Caco-2 (cell line): ENCODE measurements around the gene LRP1. TPM values are rescaled to one million over a fixed set of nuclear protein-coding genes. Genes with fewer than 3 reads are reported as not detected.

Source experiments
- BruUV-seq: library from RNA; stranded (reverse); fragments of 400-500 nt; replicated peaks from 2 replicates; lab custom pipeline; 2021; lab: Mats Ljungman, UMichigan
- CTCF ChIA-PET: fragments of 300-600 bp; sonication (Branson Sonifier 250); formaldehyde crosslinking; loops from one replicate; lab custom pipeline; 2022; ENCODE audit warnings: antibody characterized with exemption; lab: Charles Lee
- POLR2A ChIA-PET: fragments of 300-600 bp; sonication (Branson Sonifier 250); formaldehyde crosslinking; loops from one replicate; lab custom pipeline; 2022; ENCODE audit warnings: antibody characterized with exemption; lab: Charles Lee
- DNase-seq, 2 experiments: peaks; one replicate each; pipeline versions ENCODE4 v3.0.0 to v3.0.0-alpha.2; 2020 to 2022
- H3K27me3 ChIP-seq: replicated peaks from 2 replicates; pipeline ENCODE4 v1.6.0; 2011; ENCODE audit warnings: low read length; ENCODE audit not compliant: control insufficient read depth, insufficient read depth
- H3K36me3 ChIP-seq: 2 replicates; pipeline ENCODE4 v1.5.1; 2011; ENCODE audit warnings: low read length; ENCODE audit not compliant: control insufficient read depth, insufficient read depth
- H3K4me1 ChIP-seq: fragments of 250-450 bp; sonication (Bioruptor Pico); 2 replicates; pipeline ENCODE4 v1.5.1; 2020; ENCODE audit warnings: mild to moderate bottlenecking
- H3K4me3 ChIP-seq: 2 replicates; pipeline ENCODE4 v1.5.1; 2011; ENCODE audit warnings: low read depth, mild to moderate bottlenecking, control low read depth, low read length
- H3K9me3 ChIP-seq: fragments of 250-450 bp; sonication (Bioruptor Pico); 2 replicates; pipeline ENCODE4 v1.5.1; 2020; ENCODE audit warnings: mild to moderate bottlenecking, moderate library complexity
- H3K27ac Mint-ChIP-seq: one replicate; pipeline ENCODE4 v1.8.0; 2022; ENCODE audit warnings: mixed read lengths; ENCODE audit not compliant: unreplicated experiment
- H3K27me3 Mint-ChIP-seq: one replicate; pipeline ENCODE4 v1.8.0; 2022; ENCODE audit warnings: mixed read lengths; ENCODE audit not compliant: insufficient read depth, unreplicated experiment
- H3K36me3 Mint-ChIP-seq: one replicate; pipeline ENCODE4 v1.8.0; 2022; ENCODE audit warnings: mild to moderate bottlenecking, mixed read lengths; ENCODE audit not compliant: insufficient read depth, unreplicated experiment
- H3K4me1 Mint-ChIP-seq: one replicate; pipeline ENCODE4 v1.8.0; 2022; ENCODE audit warnings: low read depth, mixed read lengths; ENCODE audit not compliant: unreplicated experiment
- H3K4me3 Mint-ChIP-seq: one replicate; pipeline ENCODE4 v1.8.0; 2022; ENCODE audit warnings: mild to moderate bottlenecking, moderate library complexity, mixed read lengths; ENCODE audit not compliant: unreplicated experiment
- H3K9me3 Mint-ChIP-seq: one replicate; pipeline ENCODE4 v1.8.0; 2022; ENCODE audit warnings: mixed read lengths; ENCODE audit not compliant: unreplicated experiment
- CTCF ChIP-seq, 2 experiments: fragments of 200-600 bp in 1 of 2; IDR thresholded peaks; 1 replicate in 1 of 2; 2 replicates in 1 of 2; pipeline versions ENCODE4 v1.5.1 to v1.8.0; 2011 to 2022; ENCODE audit warnings: antibody characterized with exemption in 1 of 2, control low read depth in 1 of 2, inconsistent platforms in 1 of 2, low read depth in 1 of 2, low read length in 1 of 2, mild to moderate bottlenecking in 1 of 2, moderate library complexity in 1 of 2; ENCODE audit not compliant: insufficient read depth in 1 of 2, severe bottlenecking in 1 of 2, unreplicated experiment in 1 of 2
- intact Hi-C: fragments of 100-400 bp; cut with micrococcal nuclease; formaldehyde crosslinking; loops from one replicate; pipeline ENCODE4 v1.10.0; 2022; ENCODE audit not compliant: unreplicated experiment
- total RNA-seq: library from RNA; stranded (reverse); gene quantifications from 2 replicates; pipeline ENCODE4 v1.2.3, GENCODE V29; 2022

The LRP1 gene
- total RNA-seq, 1 experiment from 2014 or later, result 111 TPM

GRCh38 chr12:57221169-57221917 is 93.1 kb downstream of the LRP1 start:
- no peaks in the 10 kb centered on the region for H3K4me1 ChIP-seq

GRCh38 chr12:57222286-57223190 is 94.3 kb downstream of the LRP1 start:
- ChIA-PET POLR2A (interaction anchor here (0.5 kb wide), 1 partner anchor 90 kb away, joined by 4 read pairs; no protein-coding TSS in a partner anchor), CTCF (interaction anchor here (0.6 to 1.2 kb wide), 2 partner anchors 9 to 45 kb away, joined by 3 to 4 read pairs; no protein-coding TSS in a partner anchor)
- no peak overlapping the region for H3K4me3 Mint-ChIP-seq
- no peaks in the 10 kb centered on the region for H3K9me3 ChIP-seq
- H3K27ac Mint-ChIP-seq, result no peak overlapping the region
- no peak for DNase-seq
- H3K27me3 ChIP-seq, result peaks cover 5% of the 10 kb centered on the region
- TF ChIP-seq CTCF (IDR thresholded peaks at IDR 0.05; ENCODE audit: insufficient read depth in 1 of 2, low read depth in 1 of 2, low read length in 1 of 2, severe bottlenecking in 1 of 2, unreplicated experiment in 1 of 2), result no peak
- H3K4me3 ChIP-seq, result no peak overlapping the region
- peaks cover 14% of the 10 kb centered on the region for H3K36me3 Mint-ChIP-seq
- BruUV-seq, result no TSS peak
- H3K4me1 Mint-ChIP-seq, result peaks cover 14% of the 10 kb centered on the region
- no peaks in the 10 kb centered on the region for H3K4me1 ChIP-seq
- intact Hi-C loops, result no loop called here
- no peaks in the 10 kb centered on the region for H3K9me3 Mint-ChIP-seq
- H3K36me3 ChIP-seq, result no peaks in the 10 kb centered on the region
- peaks cover 14% of the 10 kb centered on the region for H3K27me3 Mint-ChIP-seq

More at GRCh38 chr12:57221169-57221917, 93.1 kb downstream of the LRP1 start:
- CTCF ChIA-PET, result interaction anchor here (1.2 kb wide), 1 partner anchor 8 kb away, joined by 4 read pairs; no protein-coding TSS in a partner anchor
- POLR2A ChIA-PET, result no interaction called here
- H3K4me3 Mint-ChIP-seq, result no peak overlapping the region
- Histone ChIP-seq H3K4me3 (no peak overlapping the region), H3K9me3 (no peaks in the 10 kb centered on the region), H3K27me3 (peaks cover 7% of the 10 kb centered on the region), H3K36me3 (no peaks in the 10 kb centered on the region)
- H3K27ac Mint-ChIP-seq, result no peak overlapping the region
- BruUV-seq, result no TSS peak
- H3K36me3 Mint-ChIP-seq, result peaks cover 14% of the 10 kb centered on the region
- intact Hi-C loops, result no loop called here
- peaks cover 17% of the 10 kb centered on the region for H3K27me3 Mint-ChIP-seq
- peaks cover 15% of the 10 kb centered on the region for H3K4me1 Mint-ChIP-seq
- DNase-seq, result no peak
- H3K9me3 Mint-ChIP-seq, result no peaks in the 10 kb centered on the region
- TF ChIP-seq CTCF (IDR thresholded peaks at IDR 0.05; ENCODE audit: insufficient read depth in 1 of 2, low read depth in 1 of 2, low read length in 1 of 2, severe bottlenecking in 1 of 2, unreplicated experiment in 1 of 2), result no peak
